ENCODE results near the gene ZNF444. TPM values are rescaled to one million over a fixed set of nuclear protein-coding genes. Genes with fewer than 3 reads are reported as not detected.

ZNF444 gene
- total RNA-seq, 1 donor from 2014 or later = 33.8 TPM

DNA sequence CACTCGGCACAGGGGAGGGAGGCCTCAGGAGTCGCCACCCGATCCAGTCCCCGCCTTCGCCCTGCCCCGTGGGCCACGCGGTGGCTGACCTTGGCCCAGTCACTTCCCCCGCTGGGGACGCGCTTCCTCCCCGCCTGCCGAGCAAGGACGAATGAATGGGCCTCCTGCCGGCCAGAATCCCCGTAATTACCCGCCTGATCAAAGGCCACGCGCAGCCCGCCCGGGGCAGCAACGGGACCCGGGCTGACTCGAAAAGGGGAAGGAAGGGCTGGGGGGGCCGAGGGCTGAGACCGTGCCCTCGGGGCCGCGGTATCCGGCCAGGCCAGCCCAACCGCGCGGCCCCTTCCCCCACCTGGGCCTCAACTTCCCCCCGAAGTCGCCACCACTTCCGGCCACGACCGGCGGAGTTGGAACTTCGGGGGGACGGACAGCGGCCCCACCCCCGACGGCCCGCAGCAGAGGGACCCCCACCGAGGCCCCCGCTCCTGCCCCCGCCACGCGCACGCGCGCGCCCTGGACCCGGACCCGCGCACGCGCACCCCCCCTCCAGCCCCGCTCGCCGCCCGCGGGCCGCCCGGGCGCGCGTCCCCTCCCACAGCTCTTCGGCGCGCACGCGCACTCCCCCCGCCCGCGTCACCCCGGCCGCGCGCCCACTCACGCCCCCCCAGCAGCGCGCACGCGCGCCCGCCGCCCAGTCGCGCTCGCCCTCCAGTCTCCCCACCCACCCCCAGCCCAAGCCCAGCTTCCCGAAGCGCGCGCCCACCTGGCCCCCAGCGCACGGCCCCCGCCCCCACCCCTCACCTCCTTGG is 20.5 kb upstream of the ZNF444 start:
- DNase-seq (ENCODE audit: low spot score) = peak; percentile 81
- H3K27me3 Mint-ChIP-seq (ENCODE audit: insufficient read depth) = no peaks in the 10 kb centered on the region
- H3K9me3 Mint-ChIP-seq = no peaks in the 10 kb centered on the region
- peaks cover 28% of the 10 kb centered on the region for H3K4me1 Mint-ChIP-seq (ENCODE audit: low read depth)
- peaks cover 6% of the 10 kb centered on the region for H3K36me3 Mint-ChIP-seq (ENCODE audit: low read depth)
- H3K27ac Mint-ChIP-seq = peak overlapping the region; percentile 97
- H3K4me3 Mint-ChIP-seq = peak overlapping the region; percentile 89
- intact Hi-C loops (cut with micrococcal nuclease) = loop anchor here (1.0 to 5.0 kb wide), 5 partner anchors 21 to 1003 kb away; partner anchors contain the start of genes EPN1, PPP1R12C, ZNF444 and ZNF583

DNA sequence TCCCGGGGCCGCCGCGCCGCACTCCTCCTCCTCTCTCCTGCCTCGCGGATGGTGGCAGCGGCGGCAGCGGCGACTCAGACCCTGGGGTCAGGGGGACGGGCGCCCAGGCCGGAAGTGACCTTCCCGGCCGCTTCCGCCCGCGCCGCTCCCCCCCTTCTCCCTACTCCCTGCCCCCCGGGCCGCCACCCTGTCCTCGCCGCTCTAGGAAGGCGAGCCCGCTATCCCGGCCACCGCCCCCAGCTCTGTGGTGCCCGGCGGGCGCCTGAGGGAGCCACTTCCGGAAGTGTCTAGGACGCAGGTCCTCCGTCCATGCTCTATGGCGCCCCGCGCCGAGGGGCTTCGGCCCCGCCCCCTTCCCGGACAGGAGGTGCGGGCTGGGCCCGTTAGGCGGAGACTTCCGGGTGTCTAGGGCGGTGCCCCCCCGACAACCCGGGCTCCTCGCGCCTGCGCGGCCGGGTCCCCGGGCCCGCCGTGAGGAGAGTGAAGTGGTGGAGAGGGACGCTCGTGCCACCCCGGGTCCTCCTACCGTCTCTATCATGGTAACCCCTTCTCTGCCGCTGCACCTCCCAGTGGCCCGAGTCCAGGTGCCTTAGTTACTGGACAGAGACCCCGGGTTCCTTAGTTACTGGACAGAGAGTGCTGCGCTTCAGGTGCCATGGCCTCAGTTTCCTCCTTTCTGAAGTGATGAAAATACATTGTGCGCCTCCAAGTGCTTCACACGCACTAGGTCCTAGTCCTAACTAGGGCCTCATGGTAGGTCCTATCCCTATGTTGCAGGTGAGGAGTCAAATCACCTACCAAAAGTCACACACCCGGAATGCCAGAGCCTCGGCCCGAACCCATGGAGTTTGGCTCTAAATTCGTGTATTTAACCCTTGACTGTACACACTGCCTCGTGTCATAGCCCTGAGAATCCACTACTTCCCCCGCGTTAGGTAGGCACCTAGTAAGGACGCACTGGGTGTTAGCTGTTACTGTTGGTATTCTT is 19.6 kb upstream of the ZNF444 start, which contains the start of gene ZNF787:
ZNF787 (minus strand) TSS at position 116 of the 988 bp plus-strand sequence. CDS start 18,078 bp downstream, outside the sequence.
- no peaks in the 10 kb centered on the region for H3K9me3 Mint-ChIP-seq
- intact Hi-C loops (cut with micrococcal nuclease) = loop anchor here (1.0 to 5.0 kb wide), 5 partner anchors 20 to 1004 kb away; partner anchors contain the start of genes EPN1, PPP1R12C, ZNF444 and ZNF583
- H3K27ac Mint-ChIP-seq = peak within 1 kb of the TSS; percentile 97
- H3K36me3 Mint-ChIP-seq (ENCODE audit: low read depth) = peaks cover 6% of the 10 kb centered on the region
- peaks cover 28% of the 10 kb centered on the region for H3K4me1 Mint-ChIP-seq (ENCODE audit: low read depth)
- DNase-seq (ENCODE audit: low spot score) = peak; percentile 97
- peak within 1 kb of the TSS; percentile 89 for H3K4me3 Mint-ChIP-seq
- no peaks in the 10 kb centered on the region for H3K27me3 Mint-ChIP-seq (ENCODE audit: insufficient read depth)

DNA sequence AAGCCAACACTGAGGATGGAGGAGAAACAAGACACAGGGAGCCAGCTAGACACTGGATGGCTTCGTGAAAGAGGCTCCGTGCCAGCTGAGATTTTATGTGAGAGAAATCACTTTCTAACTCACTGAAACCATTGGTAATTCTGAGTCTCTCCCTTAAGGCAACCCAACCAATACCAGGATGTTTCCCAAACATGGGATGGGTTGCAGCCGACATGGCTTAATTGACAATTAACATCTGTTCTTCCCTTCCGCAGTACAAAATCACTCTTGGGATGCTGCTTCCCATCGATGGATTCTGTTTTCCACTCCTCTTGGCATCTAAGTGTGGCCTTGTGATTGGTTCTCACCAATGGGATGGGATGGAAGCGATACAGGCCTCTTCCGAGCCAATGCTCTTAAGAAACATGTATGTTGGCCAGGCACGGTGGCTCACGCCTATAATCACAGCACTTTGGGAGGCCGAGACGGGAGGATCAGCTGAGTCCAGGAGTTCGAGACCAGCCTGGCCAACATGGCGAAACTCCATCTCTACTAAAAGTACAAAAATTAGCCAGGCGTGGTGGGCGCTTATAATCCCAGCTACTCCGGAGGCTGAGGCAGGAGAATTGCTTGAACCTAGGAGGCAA is 17.7 kb upstream of the ZNF444 start:
- Mint-ChIP-seq H3K36me3 (ENCODE audit: low read depth) (peaks cover 6% of the 10 kb centered on the region), H3K4me1 (ENCODE audit: low read depth) (peaks cover 28% of the 10 kb centered on the region), H3K9me3 (no peaks in the 10 kb centered on the region), H3K4me3 (no peak overlapping the region), H3K27me3 (ENCODE audit: insufficient read depth) (no peaks in the 10 kb centered on the region), H3K27ac (peak overlapping the region; percentile 34)
- intact Hi-C loops (cut with micrococcal nuclease) = loop anchor here (5.0 kb wide), 3 partner anchors 279 to 1006 kb away; partner anchors contain the start of genes EPN1, PPP1R12C and ZNF583
- DNase-seq (ENCODE audit: low spot score) = no peak

DNA sequence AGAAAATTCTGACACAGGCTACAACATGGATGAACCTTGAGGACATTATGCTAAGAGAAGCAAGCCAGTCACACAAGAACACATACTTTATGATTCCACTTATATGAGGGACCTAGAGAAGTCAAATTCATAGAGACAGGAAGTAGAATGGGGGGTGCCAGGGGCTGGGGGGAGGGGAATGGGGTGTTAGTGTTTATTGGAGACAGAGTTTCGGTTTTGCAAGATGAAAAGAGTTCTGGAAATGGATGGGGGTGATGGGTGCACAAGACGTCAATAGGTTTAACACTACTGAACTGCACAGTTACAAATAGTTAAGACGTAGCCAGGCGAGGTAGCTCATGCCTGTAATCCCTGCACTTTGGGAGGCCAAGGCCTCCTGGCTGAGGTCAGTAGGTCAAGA is 16.5 kb upstream of the ZNF444 start:
- DNase-seq (ENCODE audit: low spot score) = no peak
- Mint-ChIP-seq H3K9me3 (no peaks in the 10 kb centered on the region), H3K27me3 (ENCODE audit: insufficient read depth) (no peaks in the 10 kb centered on the region), H3K27ac (peak overlapping the region; percentile 12), H3K4me1 (ENCODE audit: low read depth) (peaks cover 18% of the 10 kb centered on the region), H3K4me3 (no peak overlapping the region), H3K36me3 (ENCODE audit: low read depth) (peaks cover under 1% of the 10 kb centered on the region)
- intact Hi-C loops (cut with micrococcal nuclease) = loop anchor here (5.0 kb wide), 3 partner anchors 278 to 1007 kb away; partner anchors contain the start of genes EPN1, PPP1R12C and ZNF583

DNA sequence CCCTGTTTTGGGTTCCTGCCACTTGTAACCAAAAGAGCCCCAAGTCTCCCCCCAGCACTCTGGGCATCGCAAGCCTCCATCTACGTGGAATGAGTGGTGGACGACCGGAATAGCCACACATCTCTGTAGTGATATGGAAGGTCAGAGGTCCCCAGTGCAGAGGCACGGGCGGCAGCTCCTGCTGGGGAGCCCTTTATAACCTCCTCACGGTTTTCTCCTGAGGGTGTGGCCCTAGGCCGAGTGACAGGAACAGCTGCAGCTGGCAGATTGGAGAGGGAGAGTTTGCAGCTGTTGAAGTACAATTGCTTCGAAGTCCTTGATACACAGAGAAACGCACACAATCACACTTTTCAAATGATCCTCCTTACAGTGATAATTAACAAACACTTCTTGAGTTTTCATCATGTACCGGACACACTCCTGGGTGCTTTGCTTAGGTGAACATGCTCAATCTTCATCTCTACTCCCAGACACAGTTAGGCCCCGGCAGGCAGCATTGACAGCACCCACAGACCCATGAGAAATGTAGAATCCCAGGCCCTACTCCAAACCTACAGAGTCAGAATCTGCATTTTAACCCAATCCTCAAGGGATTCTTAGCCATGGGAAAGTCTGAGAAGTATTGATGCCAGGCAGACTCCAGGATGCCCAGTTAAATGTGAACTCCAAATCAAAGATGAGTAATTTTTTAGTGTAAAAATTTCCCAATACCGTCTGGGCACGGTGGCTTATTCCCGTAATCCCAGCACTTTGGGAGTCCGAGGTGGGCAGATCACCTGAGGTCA is 15.1 kb upstream of the ZNF444 start:
- DNase-seq (ENCODE audit: low spot score) = no peak
- H3K4me3 Mint-ChIP-seq = no peak overlapping the region
- no peaks in the 10 kb centered on the region for H3K36me3 Mint-ChIP-seq (ENCODE audit: low read depth)
- intact Hi-C loops (cut with micrococcal nuclease) = no loop called here
- peaks cover 15% of the 10 kb centered on the region for H3K4me1 Mint-ChIP-seq (ENCODE audit: low read depth)
- no peaks in the 10 kb centered on the region for H3K27me3 Mint-ChIP-seq (ENCODE audit: insufficient read depth)
- no peak overlapping the region for H3K27ac Mint-ChIP-seq
- no peaks in the 10 kb centered on the region for H3K9me3 Mint-ChIP-seq

DNA sequence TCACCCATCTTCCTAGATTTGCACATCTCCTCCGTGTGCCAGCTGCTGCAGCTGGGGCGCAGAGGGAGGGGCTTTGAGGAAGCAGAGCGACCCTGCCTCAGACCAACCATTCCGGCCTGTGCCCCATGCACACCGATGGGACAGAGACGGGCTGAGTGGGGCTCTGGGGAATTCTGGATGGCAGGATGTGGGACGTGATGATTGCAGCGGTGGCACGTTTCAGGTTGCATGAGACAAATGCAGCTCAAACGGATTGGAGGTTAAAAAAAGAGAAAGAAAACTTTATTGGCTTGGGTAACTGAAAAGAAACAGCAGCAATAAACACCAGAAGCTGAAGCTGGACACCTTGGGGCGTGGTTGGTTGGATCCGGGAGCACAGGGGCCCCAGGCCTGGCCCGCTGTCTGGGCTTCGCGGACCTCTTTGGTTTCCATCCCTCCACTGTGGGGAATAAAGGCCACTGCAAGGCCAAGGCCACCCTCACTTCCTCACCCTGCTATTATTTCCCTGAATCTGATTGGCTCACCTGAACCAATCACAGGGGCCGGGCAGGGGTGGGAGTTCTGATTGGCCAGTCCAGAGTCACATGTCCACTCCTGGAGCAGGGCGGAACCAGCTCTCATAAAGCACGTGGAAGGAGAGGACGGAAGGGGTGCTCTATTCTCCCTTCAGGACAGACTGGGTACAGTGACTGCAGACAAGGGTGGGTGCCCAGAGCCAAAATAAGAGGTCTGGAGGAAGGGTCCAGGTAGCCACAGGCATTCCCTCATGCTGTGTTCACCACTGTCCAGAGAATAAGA is 13.9 kb upstream of the ZNF444 start:
- no peak for DNase-seq (ENCODE audit: low spot score)
- H3K4me1 Mint-ChIP-seq (ENCODE audit: low read depth) = peaks cover 9% of the 10 kb centered on the region
- intact Hi-C loops (cut with micrococcal nuclease) = no loop called here
- no peak overlapping the region for H3K4me3 Mint-ChIP-seq
- H3K27me3 Mint-ChIP-seq (ENCODE audit: insufficient read depth) = peaks cover under 1% of the 10 kb centered on the region
- no peak overlapping the region for H3K27ac Mint-ChIP-seq
- no peaks in the 10 kb centered on the region for H3K36me3 Mint-ChIP-seq (ENCODE audit: low read depth)
- no peaks in the 10 kb centered on the region for H3K9me3 Mint-ChIP-seq

DNA sequence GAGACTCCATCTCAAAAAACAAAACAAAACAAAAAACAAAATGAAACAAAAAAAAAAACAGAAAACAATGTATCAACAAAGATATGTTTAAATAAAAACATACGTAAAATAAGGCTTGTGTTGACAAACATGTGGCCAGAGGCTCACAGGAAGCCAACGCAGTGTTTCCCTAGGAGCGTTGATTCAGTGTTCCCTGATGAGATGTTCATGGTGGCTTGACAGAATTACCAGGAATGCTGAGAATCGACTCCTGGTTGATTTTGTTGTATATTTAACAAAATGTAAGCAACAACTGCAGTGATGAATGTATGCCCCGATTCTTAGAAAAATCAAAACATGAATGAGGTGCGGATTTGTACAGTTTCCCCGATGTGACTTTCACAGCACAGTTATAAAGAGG is 11.1 kb upstream of the ZNF444 start:
- Mint-ChIP-seq H3K27me3 (ENCODE audit: insufficient read depth) (peaks cover 3% of the 10 kb centered on the region), H3K36me3 (ENCODE audit: low read depth) (no peaks in the 10 kb centered on the region), H3K27ac (no peak overlapping the region), H3K9me3 (no peaks in the 10 kb centered on the region), H3K4me3 (no peak overlapping the region), H3K4me1 (ENCODE audit: low read depth) (peaks cover 5% of the 10 kb centered on the region)
- intact Hi-C loops (cut with micrococcal nuclease) = no loop called here
- DNase-seq (ENCODE audit: low spot score) = no peak

DNA sequence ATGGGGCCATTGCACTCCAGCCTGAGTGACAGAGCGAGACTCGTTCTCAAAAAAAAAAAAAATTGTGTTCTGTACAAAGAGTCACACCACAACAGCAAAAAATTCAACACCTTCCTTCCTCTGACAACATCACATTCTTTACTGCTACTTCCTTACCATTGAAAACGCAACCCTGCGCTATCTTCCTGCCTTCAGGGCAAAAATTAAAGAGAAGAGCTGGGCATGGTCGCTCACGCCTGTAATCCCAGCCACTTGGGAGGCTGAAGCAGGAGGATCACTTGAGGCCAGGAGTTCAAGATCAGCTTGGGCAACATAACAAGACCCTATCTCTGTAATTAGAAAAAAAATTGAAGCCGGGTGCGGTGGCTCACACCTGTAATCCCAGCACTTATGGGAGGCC is 9.4 kb upstream of the ZNF444 start:
- H3K4me3 Mint-ChIP-seq = no peak overlapping the region
- intact Hi-C loops (cut with micrococcal nuclease) = no loop called here

DNA sequence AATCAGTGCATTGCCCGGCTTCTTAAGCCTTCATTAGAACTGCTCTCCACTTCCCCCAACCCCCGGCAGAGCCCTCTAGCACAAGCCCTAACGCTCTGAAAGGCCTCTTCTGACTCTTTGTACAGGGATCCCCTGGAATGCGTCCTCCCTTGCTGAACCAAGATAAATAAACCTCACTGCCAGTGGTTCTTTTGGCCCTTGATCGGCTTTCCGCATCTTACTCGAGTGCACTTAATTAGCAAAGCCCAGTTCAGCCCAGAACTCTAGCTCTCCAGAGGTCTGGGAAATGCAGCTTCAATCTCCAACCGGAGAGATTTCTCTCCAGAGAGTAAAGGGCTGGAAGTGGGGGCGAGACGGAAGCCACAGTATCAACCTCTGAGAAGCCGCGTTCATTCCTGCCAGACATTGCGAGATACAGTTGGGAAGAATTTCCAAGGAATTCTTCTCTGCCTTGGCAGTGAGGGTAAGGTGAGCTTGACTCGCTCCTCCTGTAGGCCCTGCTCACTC is 8.7 kb upstream of the ZNF444 start:
- Mint-ChIP-seq H3K36me3 (ENCODE audit: low read depth) (no peaks in the 10 kb centered on the region), H3K9me3 (no peaks in the 10 kb centered on the region), H3K27me3 (ENCODE audit: insufficient read depth) (peaks cover 3% of the 10 kb centered on the region), H3K4me3 (no peak overlapping the region), H3K27ac (no peak overlapping the region), H3K4me1 (ENCODE audit: low read depth) (no peaks in the 10 kb centered on the region)
- intact Hi-C loops (cut with micrococcal nuclease) = no loop called here
- DNase-seq (ENCODE audit: low spot score) = no peak

More for the DNA sequence above, 9.4 kb upstream of the ZNF444 start:
- Mint-ChIP-seq H3K36me3 (ENCODE audit: low read depth) (no peaks in the 10 kb centered on the region), H3K4me1 (ENCODE audit: low read depth) (no peaks in the 10 kb centered on the region), H3K9me3 (no peaks in the 10 kb centered on the region), H3K27ac (no peak overlapping the region), H3K27me3 (ENCODE audit: insufficient read depth) (peaks cover 3% of the 10 kb centered on the region)
- no peak for DNase-seq (ENCODE audit: low spot score)

DNA sequence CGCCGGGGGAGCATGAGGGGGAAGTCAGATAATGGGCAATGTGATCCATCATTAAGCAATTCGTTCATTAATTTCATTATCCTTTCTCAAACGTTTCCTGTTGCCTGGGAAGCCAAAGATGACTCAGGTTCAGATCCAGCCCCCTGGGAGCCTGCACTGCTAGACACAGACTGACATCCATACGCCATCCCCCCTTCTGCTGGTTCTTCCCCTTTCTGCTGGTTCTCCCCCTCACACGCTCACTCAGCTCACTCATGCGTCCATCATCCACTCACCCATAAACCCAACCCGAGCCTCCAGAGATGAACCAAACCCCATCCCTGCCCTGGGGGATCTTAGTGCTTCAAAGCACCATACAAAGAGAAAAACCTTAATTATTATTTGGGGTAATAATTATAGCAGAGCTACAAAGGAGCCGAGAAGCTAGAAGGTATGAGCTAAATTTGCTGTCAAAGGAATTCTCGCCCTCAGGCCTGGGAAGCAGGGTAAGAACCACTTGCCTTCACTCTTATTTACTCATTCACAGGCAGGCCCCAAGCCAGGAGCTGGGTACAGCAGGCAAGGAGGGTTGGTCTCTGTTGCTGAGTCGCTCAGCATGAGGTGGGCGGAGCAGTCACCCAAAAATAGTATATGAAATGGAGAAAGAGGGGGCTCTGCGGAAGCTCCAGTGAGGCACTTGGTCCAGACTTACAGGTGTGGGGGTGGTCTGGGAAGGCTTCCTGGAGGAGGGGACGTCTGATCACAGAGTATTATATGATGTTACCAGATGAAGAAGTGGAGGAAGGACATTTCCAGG is 7.0 kb upstream of the ZNF444 start:
- H3K4me1 Mint-ChIP-seq (ENCODE audit: low read depth) = no peaks in the 10 kb centered on the region
- intact Hi-C loops (cut with micrococcal nuclease) = no loop called here
- H3K4me3 Mint-ChIP-seq = no peak overlapping the region
- peaks cover 3% of the 10 kb centered on the region for H3K27me3 Mint-ChIP-seq (ENCODE audit: insufficient read depth)
- H3K36me3 Mint-ChIP-seq (ENCODE audit: low read depth) = no peaks in the 10 kb centered on the region
- no peak for DNase-seq (ENCODE audit: low spot score)
- no peak overlapping the region for H3K27ac Mint-ChIP-seq
- H3K9me3 Mint-ChIP-seq = no peaks in the 10 kb centered on the region

DNA sequence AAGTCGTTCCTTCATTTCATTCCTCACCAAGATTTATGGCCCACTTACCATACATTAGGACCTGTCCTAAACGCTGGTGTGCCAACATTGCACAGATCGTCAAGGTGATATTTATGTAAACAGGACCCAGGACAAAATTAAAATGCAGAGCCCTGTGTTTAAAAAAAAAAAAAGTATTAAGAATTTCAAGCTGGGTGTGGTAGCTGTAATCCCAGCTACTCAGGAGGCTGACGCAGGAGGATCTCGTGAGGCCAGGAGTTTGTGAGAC is 6.5 kb upstream of the ZNF444 start:
- peaks cover 1% of the 10 kb centered on the region for H3K4me1 Mint-ChIP-seq (ENCODE audit: low read depth)
- no peak overlapping the region for H3K4me3 Mint-ChIP-seq
- DNase-seq (ENCODE audit: low spot score) = no peak
- intact Hi-C loops (cut with micrococcal nuclease) = no loop called here
- no peak overlapping the region for H3K27ac Mint-ChIP-seq
- no peaks in the 10 kb centered on the region for H3K36me3 Mint-ChIP-seq (ENCODE audit: low read depth)
- no peaks in the 10 kb centered on the region for H3K9me3 Mint-ChIP-seq
- peaks cover 3% of the 10 kb centered on the region for H3K27me3 Mint-ChIP-seq (ENCODE audit: insufficient read depth)

All from activated T-helper 1 cell treated with anti-CD3 and anti-CD28 coated beads, Interleukin-12 subunit alpha, Interleukin-12 subunit beta, Interleukin-2, Interleukin-4 antibody, amounts not matched to agents 30 ng/mL and 10 ng/mL and 1 ng/mL, durations not matched to agents 14 hours and 24 hours and 36 hours (primary cell).